Right kidney (tissue), 9 donors: ENCODE measurements around the gene LHFPL4.
"Not testable (repeated sequence)": the region's sequence is repeated elsewhere in the genome, so short reads cannot be mapped to it uniquely, and the experiment has no call there.

ENCODE experiments used
- DNase-seq: peaks from one replicate; pipeline ENCODE4 v3.0.0-alpha.2; 2016
- long read RNA-seq, 8 donors: transcript quantifications; one replicate each; lab custom pipeline, GENCODE V29; 2026

Gene LHFPL4
- long read RNA-seq, donor 1: 0 reads
- long read RNA-seq, donor 2: 0 reads
- long read RNA-seq, donor 3: 0 reads
- long read RNA-seq, donor 4, partial matches to known transcripts: 50 of 50 reads
- long read RNA-seq, donor 4, other reads (novel, unspliced or antisense): 0 of 50 reads
- long read RNA-seq, donor 5: 0 reads
- long read RNA-seq, donor 6: 0 reads
- long read RNA-seq, donor 7: 0 reads
- long read RNA-seq, donor 8: 0 reads

DNA sequence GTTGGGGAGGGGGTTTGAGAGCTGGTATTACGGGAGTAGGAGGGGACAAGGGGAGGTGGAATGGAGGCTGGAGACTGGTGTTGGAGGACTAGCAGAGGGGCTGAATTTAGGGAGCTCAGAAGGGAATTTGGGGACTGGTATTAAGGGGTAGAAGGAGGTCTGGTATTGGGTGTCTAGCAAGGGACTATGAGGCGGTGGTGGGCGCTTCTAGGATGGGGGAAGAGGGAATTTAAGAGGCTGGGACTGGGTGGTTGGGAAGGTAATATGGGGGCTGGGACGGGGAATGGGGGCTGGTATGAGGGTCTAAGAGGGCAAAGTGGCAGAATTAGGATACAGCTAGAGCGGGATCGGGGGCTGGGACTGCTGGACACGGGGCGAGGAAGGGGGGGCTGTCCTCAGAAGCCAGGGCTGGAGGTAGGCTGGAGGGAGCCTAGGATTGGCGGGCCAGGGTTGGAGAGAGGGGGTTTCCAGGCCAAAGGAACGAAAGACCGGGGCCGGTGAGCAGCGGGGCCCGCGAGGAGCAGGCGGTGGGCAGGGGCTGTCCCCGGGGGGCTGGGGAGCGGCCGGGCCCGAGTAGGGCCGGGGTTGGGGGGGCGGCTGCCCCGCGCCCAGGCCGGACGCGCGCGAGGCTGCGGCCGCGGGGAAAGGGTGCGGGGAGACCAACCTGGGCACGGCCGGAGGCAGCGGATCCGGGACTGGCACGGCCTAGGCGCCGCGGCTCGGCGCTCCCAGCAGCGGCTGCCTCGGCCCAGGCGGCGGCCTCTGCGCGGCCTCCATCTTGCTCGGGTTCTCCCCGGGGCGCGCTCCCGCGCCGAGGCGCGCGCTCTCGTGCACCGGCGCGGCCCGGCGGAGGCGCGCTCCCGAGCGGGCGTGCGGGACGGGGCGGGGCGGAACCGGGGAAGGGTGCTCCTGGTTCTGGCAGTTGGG is at the start of gene LHFPL4:
Gene LHFPL4, minus strand, starts transcription at position 802 of the 927 bp plus-strand sequence. CDS start 1,143 bp downstream, outside the sequence.
- no peak for DNase-seq

DNA sequence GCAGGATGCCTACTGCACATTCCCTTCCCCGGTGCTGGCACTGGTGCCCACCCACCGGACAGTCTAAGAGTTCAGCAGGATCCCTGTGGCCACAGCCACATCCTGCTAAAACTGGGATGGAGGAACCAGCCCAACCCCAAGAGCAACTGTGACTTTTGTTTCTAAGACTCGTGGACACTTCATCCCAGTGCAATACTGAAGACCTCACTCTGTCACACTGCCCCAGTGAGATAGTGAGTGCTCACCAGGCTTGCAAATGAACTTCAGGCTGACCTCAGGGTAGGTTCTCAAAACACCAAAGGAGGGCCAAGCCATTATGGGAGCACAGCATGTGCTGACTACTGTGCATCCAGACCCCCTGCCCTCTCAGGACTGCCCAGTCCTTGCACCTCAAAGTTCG is 49.0 kb upstream of the LHFPL4 start:
- DNase-seq: no peak

DNA sequence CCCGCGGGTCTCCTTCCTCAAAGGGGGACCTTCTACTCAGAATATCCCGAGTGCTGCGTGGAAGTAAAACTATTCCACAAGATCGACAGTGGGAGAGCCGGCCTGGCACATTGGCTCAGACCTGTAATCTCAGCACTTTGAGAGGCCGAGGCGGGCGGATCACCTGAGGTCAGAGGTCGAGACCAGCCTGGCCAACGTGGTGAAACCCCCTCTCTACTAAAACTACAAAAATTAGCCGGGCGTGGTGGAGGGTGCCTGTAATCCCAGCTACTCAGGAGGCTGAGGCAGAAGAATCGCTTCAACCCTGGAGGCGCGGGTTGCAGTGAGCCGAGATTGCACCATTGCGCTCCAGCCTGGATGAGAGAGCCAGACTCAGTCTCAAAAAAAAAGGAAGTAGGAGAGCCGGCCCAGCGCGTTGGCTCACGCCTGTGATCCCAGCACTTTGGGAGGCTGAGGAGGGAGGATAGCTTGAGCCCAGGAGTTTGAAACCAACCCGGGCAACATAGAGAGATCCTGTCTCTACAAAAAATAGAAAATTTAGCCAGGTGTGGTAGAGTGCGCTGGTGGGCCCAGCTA is 47.5 kb upstream of the LHFPL4 start:
- DNase-seq: not testable (repeated sequence)

DNA sequence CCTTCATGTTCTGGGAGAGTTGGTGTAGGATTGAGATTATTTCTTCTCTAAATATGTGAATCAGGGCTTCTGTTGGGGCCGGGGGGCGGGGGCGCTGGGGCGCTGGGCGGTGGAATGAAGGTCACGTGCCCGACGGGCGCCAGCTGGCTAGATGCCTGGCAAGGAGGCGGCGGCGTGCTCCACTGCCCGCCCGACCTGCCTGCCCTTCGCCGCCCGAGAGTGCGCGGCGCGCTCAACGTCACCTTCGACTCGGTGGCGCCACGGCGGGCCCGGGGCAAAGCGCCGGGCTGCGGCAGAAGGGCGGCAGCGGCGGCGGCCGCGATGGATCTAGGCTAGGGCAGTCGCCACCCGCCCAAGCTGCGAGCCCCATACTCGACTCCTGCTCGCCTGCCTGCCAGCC is 47.0 kb upstream of the LHFPL4 start:
- DNase-seq: peak; percentile 44

DNA sequence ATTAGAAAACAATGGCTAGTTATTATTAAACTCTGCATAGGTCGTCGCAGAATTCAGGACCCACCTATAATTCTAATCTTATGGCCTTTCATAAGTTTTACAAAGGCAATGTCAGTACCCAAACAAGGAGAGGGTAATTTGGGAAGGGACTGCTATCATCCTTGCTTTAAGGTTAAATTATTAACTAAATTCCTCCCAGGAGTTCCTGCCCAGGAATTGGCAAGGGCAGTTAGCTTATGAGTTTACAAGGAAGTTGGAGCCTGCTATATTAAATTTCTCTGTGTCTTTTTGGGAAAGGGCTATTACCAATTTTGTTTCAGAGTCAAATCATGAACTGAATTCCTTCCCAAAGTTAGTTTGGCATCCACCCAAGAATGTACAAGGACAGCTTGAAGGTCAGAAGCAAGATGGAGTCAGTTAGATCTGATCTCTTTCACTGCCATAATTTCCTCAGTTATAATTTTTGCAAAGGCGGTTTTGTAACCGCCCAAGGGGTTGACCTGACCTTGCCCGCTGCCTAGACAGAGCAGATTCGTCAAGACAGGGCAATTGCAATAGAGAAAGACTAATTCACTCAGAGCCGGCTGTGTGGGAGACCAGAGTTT is 45.3 kb upstream of the LHFPL4 start:
- no peak for DNase-seq

DNA sequence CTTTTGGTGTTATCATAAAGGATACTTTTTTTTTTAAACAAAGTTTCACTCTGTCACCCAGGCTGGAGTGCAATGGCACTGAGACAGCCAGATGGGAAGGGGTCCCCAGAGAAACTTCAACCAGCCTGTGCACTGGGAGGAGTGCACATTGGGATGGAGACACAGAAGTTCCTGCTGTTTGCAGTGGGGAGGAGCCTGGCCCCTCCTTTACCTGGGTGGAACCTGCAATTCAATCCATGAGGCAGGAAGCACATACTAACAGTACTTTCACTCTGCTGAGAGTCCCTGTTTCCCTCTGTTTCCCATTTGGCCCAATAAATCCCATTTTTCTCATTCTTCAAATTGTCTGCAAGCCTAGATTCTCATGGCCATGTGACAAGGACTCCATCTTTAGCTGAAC is 42.3 kb upstream of the LHFPL4 start:
- DNase-seq: no peak

DNA sequence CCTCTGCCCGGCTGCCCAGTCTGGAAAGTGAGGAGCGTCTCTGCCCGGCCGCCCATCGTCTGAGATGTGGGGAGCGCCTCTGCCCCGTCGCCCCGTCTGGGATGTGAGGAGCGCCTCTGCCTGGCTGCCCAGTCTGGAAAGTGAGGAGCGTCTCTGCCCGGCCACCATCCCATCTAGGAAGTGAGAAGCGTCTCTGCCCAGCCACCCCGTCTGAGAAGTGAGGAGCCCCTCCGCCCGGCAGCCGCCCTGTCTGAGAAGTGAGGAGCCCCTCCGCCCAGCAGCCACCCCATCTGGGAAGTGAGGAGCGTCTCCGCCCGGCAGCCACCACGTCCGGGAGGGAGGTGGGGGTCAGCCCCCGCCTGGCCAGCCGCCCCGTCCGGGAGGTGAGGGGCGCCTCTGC is 38.2 kb upstream of the LHFPL4 start:
- DNase-seq: not testable (repeated sequence)

DNA sequence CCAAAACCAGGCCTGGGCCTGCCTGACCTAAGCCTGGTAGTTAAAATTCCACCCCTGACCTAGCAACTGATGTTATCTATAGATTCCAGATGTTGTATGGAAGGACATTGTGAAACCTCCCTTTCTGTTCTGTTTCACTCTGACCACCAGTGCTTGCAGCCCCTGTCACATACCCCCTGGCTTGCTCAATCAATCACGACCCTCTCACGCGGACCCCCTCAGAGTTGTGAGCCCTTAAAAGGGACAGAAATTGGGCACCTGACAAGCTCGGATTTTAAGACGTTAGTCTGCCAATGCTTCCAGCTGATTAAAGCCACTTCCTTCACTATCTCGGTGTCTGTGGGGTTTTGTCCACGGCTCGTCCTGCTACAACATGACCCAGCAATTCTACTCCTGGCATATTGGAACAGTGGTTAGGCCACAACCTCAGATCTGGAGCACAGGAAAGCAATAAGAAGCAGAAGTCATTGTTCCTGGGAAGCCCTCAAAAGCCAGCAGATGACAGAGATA is 36.7 kb upstream of the LHFPL4 start:
- no peak for DNase-seq

DNA sequence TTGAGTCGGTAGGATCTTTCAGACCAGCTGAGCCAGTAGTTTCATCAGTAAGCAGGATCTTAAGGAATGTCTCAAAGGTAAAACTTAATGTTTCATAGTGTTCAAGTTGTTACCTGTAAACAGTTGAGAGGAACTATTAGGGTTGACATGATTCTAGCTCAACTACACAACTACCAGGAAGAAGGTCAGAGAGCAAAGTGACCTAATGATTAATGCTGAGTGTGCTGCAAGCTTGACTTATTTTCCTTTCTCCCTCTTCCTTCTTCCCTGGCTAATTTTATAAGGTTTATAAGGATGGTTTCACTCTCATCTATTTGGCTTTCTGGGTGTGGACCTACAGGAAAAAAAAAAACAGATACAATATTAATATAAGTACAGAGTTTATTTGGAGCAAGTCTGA is 30.2 kb upstream of the LHFPL4 start:
- DNase-seq: no peak

DNA sequence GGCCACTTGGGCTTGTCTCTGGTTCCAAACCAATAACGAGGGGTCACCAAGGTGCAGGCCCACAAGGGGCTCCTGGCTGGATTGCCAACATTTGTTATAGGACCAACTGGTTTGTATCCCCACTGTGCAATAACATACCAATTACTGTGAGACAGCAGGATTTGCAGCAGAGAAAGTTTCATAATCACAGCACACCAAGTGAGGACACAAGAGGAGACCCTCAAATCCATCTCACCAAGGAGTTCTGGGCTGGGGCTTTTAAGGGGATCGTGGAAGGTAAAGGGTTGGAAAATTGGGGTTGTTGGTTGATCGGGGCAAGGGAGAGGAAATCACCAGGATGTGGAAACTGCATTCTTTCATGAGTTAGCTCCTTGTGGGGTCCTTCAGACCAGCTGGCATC is 29.7 kb upstream of the LHFPL4 start:
- DNase-seq: no peak

DNA sequence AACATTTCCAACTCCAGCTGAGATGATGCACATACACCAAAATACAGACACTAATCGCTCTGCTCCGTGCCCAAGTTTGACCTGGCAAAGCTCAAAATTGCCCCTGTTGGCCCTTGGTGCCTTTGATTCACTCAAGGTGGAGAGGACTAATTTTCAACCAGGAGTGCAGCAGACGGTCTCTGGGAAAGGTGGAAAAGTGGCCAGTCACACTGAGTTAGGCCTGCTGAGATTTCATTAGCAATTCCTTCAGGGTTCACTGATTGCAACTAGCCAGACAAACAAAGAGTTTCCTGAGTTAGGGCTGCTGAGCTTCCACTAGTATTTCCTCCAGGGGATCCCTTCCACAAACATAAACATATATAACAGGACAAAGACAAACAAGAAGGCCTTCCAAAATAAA is 28.7 kb upstream of the LHFPL4 start:
- DNase-seq: no peak

DNA sequence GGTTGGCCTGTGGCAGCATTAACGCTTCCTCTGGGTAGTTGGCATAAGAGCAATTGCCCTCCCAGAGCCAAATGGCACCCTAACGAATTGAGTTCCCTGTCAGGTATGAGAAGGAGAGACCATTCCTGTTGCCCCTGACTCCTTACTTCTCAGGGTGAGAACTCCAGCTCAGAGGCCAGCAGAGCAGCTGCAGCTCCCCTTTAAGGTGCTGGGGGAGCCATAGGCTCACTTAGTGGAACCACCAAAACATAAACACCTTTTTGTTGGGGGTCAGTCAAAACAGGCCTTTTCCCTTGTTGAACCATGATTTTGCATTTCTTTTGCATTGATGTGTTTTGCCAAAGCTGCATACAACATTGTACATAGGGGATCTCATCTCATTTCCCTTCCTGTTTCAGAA is 28.1 kb upstream of the LHFPL4 start:
- no peak for DNase-seq

DNA sequence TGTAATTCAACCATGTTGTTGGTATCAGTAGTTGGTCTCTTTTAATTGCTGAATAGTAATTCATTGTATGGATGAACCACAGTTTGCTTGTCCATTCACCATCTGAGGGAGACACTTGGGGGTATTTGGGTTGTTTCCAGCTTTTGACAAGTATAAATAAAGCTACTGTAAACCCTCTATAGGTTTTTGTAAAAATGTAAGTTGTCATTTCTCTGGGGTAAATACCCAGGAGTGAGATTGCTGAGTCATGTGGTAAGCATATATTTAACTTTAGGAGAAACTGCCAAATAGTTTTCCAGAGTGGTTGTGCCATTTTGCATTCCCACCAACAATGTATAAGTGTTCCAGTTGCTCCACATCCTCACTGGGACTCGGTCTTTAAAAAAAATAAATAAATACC is 15.4 kb upstream of the LHFPL4 start:
- DNase-seq: no peak

DNA sequence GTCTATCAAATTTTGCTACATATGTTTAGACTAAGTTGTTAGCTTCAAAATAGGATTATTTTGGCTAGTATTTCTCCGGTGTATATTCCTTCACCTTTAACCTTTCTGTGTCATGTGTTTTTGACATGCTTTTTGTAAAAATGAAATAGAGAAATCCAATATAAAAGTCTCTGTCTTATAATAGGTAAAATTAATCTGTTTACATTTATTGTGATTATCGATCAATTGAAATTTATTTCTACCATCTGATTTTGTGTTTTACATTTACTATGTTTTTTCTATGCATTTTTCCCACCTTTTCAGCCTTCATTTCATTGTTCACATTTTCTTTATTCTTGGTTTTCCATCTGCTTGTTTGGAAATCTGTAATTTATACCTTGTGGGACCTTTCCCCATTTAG is 11.7 kb upstream of the LHFPL4 start:
- no peak for DNase-seq

DNA sequence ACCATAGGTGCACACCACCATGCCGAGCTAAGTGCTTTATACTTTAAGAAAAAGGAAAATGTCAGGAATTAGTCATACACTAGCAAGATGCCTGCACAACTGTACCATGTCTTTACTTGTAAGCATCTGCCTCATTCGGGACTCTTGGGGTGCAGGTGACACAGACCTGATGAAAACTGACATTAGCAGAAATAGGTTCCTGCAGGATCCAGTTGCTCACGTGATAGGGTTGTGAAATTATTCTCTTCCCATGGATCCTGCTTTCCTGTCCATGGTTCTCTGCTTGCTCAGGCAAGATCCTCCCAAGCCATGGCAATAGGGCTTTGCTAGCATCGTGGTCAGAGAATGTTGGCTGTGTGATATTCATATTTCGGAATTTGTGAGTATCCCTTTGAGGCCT is 10.2 kb upstream of the LHFPL4 start:
- DNase-seq: no peak

DNA sequence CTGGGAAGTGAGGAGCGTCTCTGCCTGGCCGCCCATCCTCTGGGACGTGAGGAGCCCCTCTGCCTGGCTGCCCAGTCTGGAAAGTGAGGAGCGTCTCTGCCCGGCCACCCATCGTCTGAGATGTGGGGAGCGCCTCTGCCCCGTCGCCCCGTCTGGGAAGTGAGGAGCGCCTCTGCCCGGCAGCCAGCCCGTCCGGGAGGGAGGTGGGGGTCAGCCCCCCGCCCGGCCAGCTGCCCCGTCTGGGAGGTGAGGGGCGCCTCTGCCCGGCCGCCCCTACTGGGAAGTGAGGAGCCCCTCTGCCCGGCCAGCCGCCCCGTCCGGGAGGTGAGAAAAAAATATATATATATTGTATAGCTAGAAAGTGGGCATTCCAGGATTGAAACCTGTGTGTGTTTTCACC is 6.4 kb upstream of the LHFPL4 start:
- not testable (repeated sequence) for DNase-seq

DNA sequence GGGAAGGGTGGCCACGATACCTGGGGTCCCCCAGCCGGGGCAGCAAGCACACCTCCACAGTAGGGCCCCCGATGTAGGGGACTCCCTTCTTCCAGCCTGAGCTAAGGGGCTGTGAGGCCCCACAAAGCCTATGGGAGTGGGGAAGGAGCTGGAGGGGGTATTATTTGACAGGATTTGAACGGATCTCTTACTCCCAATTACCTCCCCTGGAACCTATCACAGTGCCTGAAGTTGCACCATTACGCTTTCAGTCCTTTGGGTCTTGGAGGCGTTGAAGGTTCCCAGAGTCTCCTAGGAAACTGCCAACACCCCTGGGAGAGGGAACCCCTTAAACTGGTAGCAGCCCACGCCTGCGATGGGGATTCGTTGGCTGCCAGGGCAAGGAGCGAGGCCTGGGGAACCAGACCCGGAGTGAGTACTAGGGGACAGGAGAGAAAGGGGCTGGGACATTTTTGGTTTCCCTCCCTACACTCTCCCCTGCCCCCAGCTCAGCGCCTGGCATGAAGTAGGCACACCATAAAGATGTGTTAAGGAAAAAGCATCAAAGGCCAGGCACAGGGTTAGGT is 409 bp upstream of the LHFPL4 start:
- no peak for DNase-seq

DNA sequence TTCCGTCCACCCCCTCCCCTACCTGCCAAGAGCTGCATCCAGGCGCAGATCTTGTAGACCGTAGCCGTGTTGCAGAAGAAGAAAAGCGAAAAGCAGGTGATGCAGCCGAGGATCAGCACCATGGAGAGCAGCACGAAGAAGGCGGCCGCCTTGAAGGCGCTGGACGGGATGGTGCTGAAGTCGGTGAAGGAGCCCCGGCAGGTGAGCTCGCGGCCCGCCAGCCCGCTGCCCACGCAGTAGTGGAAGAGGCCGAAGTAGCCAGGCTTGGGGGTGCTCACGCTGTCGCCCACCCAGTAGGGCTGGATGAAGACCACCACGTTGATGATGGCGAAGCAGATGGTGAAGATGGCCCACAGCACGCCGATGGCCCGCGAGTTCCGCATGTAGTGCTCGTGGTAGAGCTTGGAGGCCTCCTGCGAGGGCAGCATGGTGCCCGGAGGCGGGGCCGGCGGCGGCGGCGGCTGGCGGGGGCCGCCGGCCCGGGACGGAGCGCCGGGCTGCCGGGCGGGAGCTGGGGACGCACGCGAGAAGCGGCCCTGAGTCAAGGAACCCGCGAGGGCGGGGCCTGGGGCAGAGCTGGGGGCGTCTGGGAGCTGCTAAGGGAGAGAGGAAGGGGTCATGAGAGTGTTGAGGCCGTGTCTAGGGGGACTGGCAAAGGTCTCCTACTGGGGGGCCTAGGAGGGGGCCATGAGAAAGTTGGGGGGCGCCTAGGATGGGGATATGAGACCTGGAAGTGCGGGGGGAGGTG is 1.2 kb downstream of the LHFPL4 start:
- DNase-seq: peak; percentile 61

DNA sequence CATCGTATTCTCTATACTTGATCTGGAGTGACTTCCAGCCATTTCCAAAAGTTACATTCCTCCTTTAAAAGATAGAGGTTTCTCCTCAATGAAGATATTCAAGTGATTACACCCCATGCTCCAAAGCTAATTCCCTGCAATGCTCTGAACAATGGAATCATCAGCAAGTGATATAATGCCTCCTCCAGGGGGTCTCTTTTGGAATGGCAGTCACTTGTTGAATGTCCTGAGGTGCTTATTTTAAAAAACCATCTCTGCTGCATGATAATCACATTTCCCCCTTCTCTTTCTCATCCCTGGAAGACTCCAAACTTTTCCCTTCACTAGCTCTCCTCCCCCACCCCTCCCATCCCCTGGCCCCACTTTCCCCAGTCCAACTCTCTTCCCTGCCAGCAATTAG is 2.6 kb downstream of the LHFPL4 start:
- no peak for DNase-seq

DNA sequence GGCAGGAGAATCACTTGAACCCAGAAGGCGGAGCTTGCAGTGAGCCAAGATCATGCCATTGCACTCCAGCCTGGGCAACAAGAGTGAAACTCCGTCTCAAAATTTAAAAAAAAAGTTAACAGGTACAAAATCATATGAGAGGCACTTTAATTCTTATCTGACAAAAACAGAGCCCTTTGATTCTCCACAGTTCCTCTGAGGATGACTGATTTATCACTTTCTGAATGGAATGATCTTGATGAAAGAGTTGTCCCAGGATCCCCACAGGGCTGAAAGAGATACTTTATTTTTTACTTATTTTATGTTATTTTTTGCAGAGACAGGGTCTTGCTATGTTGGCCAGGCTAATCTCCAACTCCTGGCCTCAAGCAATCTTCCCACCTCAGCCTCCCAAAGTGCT is 4.0 kb downstream of the LHFPL4 start:
- no peak for DNase-seq

DNA sequence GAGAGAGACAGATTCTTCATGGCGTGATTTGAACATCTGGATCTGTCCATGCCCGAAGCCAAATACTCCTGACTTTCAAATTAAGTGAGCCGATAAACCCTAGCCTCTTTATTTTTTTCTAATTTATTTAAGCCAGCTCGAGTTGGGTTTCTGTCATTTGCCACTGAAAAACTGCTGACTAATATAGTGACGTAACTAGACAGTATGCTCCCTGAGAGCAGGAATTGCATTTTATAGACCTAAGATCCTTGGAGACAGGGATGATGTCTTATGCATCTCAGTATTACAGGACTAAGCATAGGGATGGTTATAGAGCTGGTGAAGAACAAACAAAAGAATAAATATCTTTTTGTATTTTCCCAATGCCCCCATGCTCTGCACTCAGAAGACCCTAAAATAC is 4.6 kb downstream of the LHFPL4 start:
- DNase-seq: no peak

DNA sequence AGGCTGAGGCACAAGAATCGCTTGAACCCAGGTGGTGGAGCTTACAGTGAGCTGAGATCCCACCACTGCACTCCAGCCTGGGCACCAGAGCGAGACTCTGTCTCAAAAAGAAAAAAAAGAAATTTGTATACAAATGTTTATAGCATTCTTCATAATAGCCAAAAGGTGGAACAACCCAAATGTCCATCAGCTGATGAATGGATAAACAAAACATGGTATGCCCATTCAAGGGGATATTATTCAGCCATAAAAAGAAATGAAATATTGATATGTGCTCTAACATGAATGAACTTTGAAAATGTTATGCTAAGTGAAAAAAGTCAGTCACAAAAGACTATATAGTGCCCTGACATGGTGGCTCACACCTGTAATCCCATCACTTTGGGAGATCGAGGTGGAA is 11.4 kb downstream of the LHFPL4 start:
- no peak for DNase-seq
